Heart left ventricle (tissue), 13 donors: ENCODE results near the gene TCF7L2.

ENCODE experiments used
- POLR2A ChIP-seq, 2 donors: fragments of 450-650 bp; IDR thresholded peaks; one replicate each; pipeline ENCODE4 v1.6.1; 2017; ENCODE audit warnings: antibody characterized with exemption in 2 of 2, mild to moderate bottlenecking in 2 of 2, moderate library complexity in 2 of 2
- TF ChIP-seq, protein P1 (sequence below), 12 donors: fragments of 200-600 bp; sonication (generic) in 4 of 12; IDR thresholded peaks; one replicate each; pipeline versions ENCODE4 v1.5.0 to v1.8.0; 2018 to 2022; ENCODE audit warnings: antibody characterized with exemption in 12 of 12, mild to moderate bottlenecking in 5 of 12
- donor health status: ischemic (EF 13 %, LVEDD 7.1; RV severe dilation, severe dysfunction).
- donor health status: DM: no; HTN: yes; CAD: no.
- donor health status: DM: no; HTN: no; CAD: no.
- donor health status: ischemic (EF 25% LVEDD 6.9; RV normal size, moderate dysfunction).
- donor health status: ischemic (EF 25% LVEDD 5.7; RV mildly dilated, moderate dysfunction).
- donor health status: ischemic (EF 35%, LVEDD 5.7; RV mildly dilated, moderate dysfunction).
- donor health status: nonischemic (EF 11% LVEDD 7.7; RV severe dilation, severe dysfunction).
- donor health status: DM: yes; HTN: yes; CAD: no.
- donor health status: PGD.
- donor health status: ischemic (EF 29% LVEDD 5.4; RV normal size, mild dysfunction).
- donor health status: nonischemic (EF 23%, LVEDD 6.1; RV moderate dilation, normal function).

DNA sequence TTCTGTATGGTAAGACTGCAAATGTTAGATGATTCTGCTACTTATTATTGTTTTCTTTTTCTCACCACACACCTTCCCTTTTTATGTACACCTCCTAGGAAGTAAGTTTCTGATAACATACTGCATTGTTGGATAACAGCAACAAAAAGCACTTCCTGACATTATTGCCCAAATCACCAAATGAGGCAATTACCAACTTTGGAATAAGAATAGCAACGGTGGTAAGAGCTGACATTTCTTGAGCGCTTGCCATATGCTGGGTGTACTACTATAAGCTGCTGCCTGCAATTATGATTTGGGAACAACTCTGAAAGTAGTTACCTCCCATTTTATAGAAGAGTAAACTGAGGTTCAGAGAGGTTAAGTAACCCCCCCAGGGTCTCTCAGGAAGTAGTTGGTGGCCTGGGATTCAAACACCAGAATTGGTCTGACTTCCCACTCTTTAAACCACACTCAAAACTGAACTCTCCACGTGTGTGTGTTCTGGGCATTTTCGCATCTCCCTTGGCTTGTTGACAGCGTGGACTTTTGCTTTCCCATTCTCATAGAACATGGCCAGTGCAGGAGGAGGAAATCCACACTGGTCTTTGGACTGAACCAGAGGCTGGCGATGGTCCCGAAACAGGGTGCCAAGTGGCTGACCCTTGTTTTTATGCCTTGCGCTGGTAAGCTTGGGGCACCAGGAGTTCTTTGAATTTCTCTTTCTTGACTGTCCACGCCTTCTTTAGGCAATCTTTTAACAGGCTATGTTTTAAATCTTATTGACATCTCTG, 71.4 kb downstream of the TCF7L2 start:
- TF ChIP-seq, protein P1, sequence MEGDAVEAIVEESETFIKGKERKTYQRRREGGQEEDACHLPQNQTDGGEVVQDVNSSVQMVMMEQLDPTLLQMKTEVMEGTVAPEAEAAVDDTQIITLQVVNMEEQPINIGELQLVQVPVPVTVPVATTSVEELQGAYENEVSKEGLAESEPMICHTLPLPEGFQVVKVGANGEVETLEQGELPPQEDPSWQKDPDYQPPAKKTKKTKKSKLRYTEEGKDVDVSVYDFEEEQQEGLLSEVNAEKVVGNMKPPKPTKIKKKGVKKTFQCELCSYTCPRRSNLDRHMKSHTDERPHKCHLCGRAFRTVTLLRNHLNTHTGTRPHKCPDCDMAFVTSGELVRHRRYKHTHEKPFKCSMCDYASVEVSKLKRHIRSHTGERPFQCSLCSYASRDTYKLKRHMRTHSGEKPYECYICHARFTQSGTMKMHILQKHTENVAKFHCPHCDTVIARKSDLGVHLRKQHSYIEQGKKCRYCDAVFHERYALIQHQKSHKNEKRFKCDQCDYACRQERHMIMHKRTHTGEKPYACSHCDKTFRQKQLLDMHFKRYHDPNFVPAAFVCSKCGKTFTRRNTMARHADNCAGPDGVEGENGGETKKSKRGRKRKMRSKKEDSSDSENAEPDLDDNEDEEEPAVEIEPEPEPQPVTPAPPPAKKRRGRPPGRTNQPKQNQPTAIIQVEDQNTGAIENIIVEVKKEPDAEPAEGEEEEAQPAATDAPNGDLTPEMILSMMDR (IDR thresholded peaks at IDR 0.05) = no peak
- TF ChIP-seq POLR2A (IDR thresholded peaks at IDR 0.05) = no peak
